ENCODE data around the gene NFRKB.
A peak's percentile ranks its signal among the peaks of the same experiment; 100 is the strongest.

- TF ChIP-seq EZH2 (IDR thresholded peaks at IDR 0.05; ENCODE audit: borderline replicate concordance, low read depth, low read length, severe bottlenecking) (no peak), CTCF (IDR thresholded peaks at IDR 0.05; ENCODE audit: extremely low read depth in 1 of 2, insufficient read depth in 1 of 2, low read depth in 1 of 2, low read length in 2 of 2) (no peak), FOS (IDR thresholded peaks at IDR 0.05; ENCODE audit: borderline replicate concordance, insufficient read depth, low read length) (peak; percentile 34), POLR2A (IDR thresholded peaks at IDR 0.05; ENCODE audit: low read depth, low read length) (peak; percentile 21)
Observed at GRCh38 chr11:129911298-129911697, 15.9 kb upstream of the NFRKB start.
